HCT116 (cell line): ENCODE data around the gene ZNF474. TPM values are rescaled to one million over a fixed set of nuclear protein-coding genes. Genes with fewer than 3 reads are reported as not detected.

Experiments used
- ATAC-seq: fragments of 200-7000 bp; cut with Tn5 transposase; 2 replicates; pipeline ENCODE4 v1.9.1; 2020; ENCODE audit warnings: mild to moderate bottlenecking, moderate library complexity
- BruUV-seq: library from RNA; stranded (reverse); fragments of 400-500 nt; replicated peaks from 2 replicates; lab custom pipeline; 2021; lab: Mats Ljungman, UMichigan
- CTCF ChIA-PET: fragments of 300-600 bp; sonication (Branson Sonifier 250); formaldehyde crosslinking; loops from one replicate; lab custom pipeline; 2021; ENCODE audit warnings: antibody characterized with exemption; lab: Charles Lee
- POLR2A ChIA-PET: fragments of 300-600, 350-600 bp; sonication (Branson Sonifier 250); formaldehyde crosslinking; loops from one replicate; lab custom pipeline; 2021; ENCODE audit warnings: antibody characterized with exemption; lab: Charles Lee
- RAD21 ChIA-PET, 2 experiments: fragments of 300-600 bp; sonication (Branson Sonifier 250); formaldehyde crosslinking; loops; one replicate each; lab custom pipeline; 2023; ENCODE audit warnings: low total read pairs in 2 of 2; ENCODE audit not compliant: uncharacterized antibody in 2 of 2, unreplicated experiment in 2 of 2, low non-redundant PET in 1 of 2; lab: Charles Lee
- DNase-seq: peaks from one replicate; pipeline ENCODE4 v3.0.0-alpha.2; 2010; ENCODE audit warnings: low read depth, low spot score
- H2AFZ ChIP-seq: fragments of 200-600 bp; shearing (Covaris generic), sonication (generic); 2 replicates; pipeline ENCODE4 v1.6.1; 2017; ENCODE audit warnings: low read depth, mixed run types, mixed read lengths, antibody characterized with exemption, low read length; ENCODE audit not compliant: poor library complexity, severe bottlenecking
- H3K27ac ChIP-seq: 2 replicates; pipeline ENCODE4 v1.5.1; 2012; ENCODE audit warnings: low read depth, low read length
- H3K27me3 ChIP-seq: fragments of 200-600 bp; sonication (generic); 2 replicates; pipeline ENCODE4 v1.6.1; 2016; ENCODE audit warnings: mixed run types, low read length, mixed read lengths; ENCODE audit not compliant: insufficient read depth
- H3K36me3 ChIP-seq, 2 experiments: fragments of 200-500 bp in 1 of 2; fragments of 200-600 bp in 1 of 2; sonication (Bioruptor generic) in 1 of 2; sonication (generic) in 1 of 2; 2 replicates each; pipeline versions ENCODE4 v1.5.1 to v1.6.1; 2014 to 2016; ENCODE audit warnings: low read length in 2 of 2, inconsistent platforms in 1 of 2, mixed read lengths in 1 of 2, mixed run types in 1 of 2; ENCODE audit not compliant: insufficient read depth in 2 of 2, control insufficient read depth in 1 of 2
- H3K4me1 ChIP-seq, 2 experiments: fragments of 200-600 bp in 1 of 2; sonication (generic) in 1 of 2; 2 replicates each; pipeline versions ENCODE4 v1.5.1 to v1.6.1; 2012 to 2017; ENCODE audit warnings: low read length in 2 of 2, inconsistent platforms in 1 of 2, mild to moderate bottlenecking in 1 of 2, mixed read lengths in 1 of 2, mixed run types in 1 of 2, moderate library complexity in 1 of 2; ENCODE audit not compliant: insufficient read depth in 2 of 2, control insufficient read depth in 1 of 2
- H3K4me2 ChIP-seq: fragments of 200-600 bp; sonication (generic); 2 replicates; pipeline ENCODE4 v1.6.1; 2017; ENCODE audit warnings: mixed run types, low read length, mixed read lengths
- H3K4me3 ChIP-seq, 2 experiments: fragments of 200-600 bp in 1 of 2; sonication (generic) in 1 of 2; replicated peaks in 1 of 2; 2 replicates each; pipeline ENCODE4 v1.5.1; 2011 to 2016; ENCODE audit warnings: low read length in 2 of 2, control low read depth in 1 of 2, low read depth in 1 of 2, mild to moderate bottlenecking in 1 of 2, mixed read lengths in 1 of 2, mixed run types in 1 of 2
- H3K79me2 ChIP-seq: fragments of 200-600 bp; sonication (generic); 2 replicates; pipeline ENCODE4 v1.6.1; 2017; ENCODE audit warnings: mild to moderate bottlenecking, mixed run types, low read length, moderate library complexity, mixed read lengths; ENCODE audit not compliant: insufficient read depth
- H3K9ac ChIP-seq: fragments of 200-600 bp; sonication (generic); 2 replicates; pipeline ENCODE4 v1.6.1; 2016; ENCODE audit warnings: low read length, mixed read lengths
- H3K9me2 ChIP-seq: fragments of 200-600 bp; sonication (generic), shearing (Covaris generic); 2 replicates; pipeline ENCODE4 v1.6.1; 2017; ENCODE audit warnings: mixed run types, mild to moderate bottlenecking, moderate library complexity; ENCODE audit not compliant: insufficient read depth
- H3K9me3 ChIP-seq, 2 experiments: fragments of 200-500 bp in 1 of 2; fragments of 200-600 bp in 1 of 2; sonication (Bioruptor generic) in 1 of 2; sonication (generic) in 1 of 2; 2 replicates each; pipeline ENCODE4 v1.6.1; 2014 to 2017; ENCODE audit warnings: low read length in 2 of 2, mixed read lengths in 2 of 2, inconsistent platforms in 1 of 2, low read depth in 1 of 2, mild to moderate bottlenecking in 1 of 2, mixed run types in 1 of 2, moderate library complexity in 1 of 2; ENCODE audit not compliant: control insufficient read depth in 1 of 2, insufficient read depth in 1 of 2
- H4K20me1 ChIP-seq: fragments of 200-600 bp; sonication (generic), shearing (Covaris generic); 2 replicates; pipeline ENCODE4 v1.6.1; 2017; ENCODE audit warnings: mixed run types, mild to moderate bottlenecking, moderate library complexity; ENCODE audit not compliant: insufficient read depth
- ATF3 ChIP-seq: IDR thresholded peaks from 2 replicates; pipeline ENCODE4 v1.6.1; 2012
- EGR1 ChIP-seq: IDR thresholded peaks from 2 replicates; pipeline ENCODE4 v1.6.1; 2012; ENCODE audit warnings: low read depth
- ELF1 ChIP-seq: IDR thresholded peaks from 2 replicates; pipeline ENCODE4 v1.6.1; 2012; ENCODE audit warnings: low read depth, borderline replicate concordance
- FOSL1 ChIP-seq: IDR thresholded peaks from 2 replicates; pipeline ENCODE4 v1.6.1; 2012; ENCODE audit warnings: low read depth
- RAD21 ChIP-seq: IDR thresholded peaks from 2 replicates; pipeline ENCODE4 v1.6.1; 2012; ENCODE audit warnings: low read depth, mild to moderate bottlenecking
- SP1 ChIP-seq: IDR thresholded peaks from 2 replicates; pipeline ENCODE4 v1.6.1; 2012; ENCODE audit warnings: low read depth
- SRF ChIP-seq: IDR thresholded peaks from 2 replicates; pipeline ENCODE4 v1.6.1; 2012; ENCODE audit warnings: low read depth
- ZBTB33 ChIP-seq: IDR thresholded peaks from 2 replicates; pipeline ENCODE4 v1.6.1; 2011; ENCODE audit warnings: mild to moderate bottlenecking, low read length, moderate library complexity; ENCODE audit not compliant: insufficient replicate concordance; ENCODE audit errors: extremely low read depth
- ZNF274 ChIP-seq: fragments of 200-500 bp; sonication (Bioruptor generic); IDR thresholded peaks from 2 replicates; pipeline ENCODE4 v1.6.1; 2014; ENCODE audit warnings: mild to moderate bottlenecking, low read depth, low read length, inconsistent platforms
- intact Hi-C: fragments of 100-400 bp; cut with micrococcal nuclease; formaldehyde crosslinking; loops from 2 replicates; pipeline ENCODE4 v1.10.0; 2022
- total RNA-seq: library from RNA; stranded (reverse); gene quantifications from one replicate; pipeline ENCODE4 v1.2.1, GENCODE V29; 2021; ENCODE audit not compliant: unreplicated experiment

The ZNF474 gene
- total RNA-seq, 1 experiment from 2014 or later, result 0.37 TPM

DNA sequence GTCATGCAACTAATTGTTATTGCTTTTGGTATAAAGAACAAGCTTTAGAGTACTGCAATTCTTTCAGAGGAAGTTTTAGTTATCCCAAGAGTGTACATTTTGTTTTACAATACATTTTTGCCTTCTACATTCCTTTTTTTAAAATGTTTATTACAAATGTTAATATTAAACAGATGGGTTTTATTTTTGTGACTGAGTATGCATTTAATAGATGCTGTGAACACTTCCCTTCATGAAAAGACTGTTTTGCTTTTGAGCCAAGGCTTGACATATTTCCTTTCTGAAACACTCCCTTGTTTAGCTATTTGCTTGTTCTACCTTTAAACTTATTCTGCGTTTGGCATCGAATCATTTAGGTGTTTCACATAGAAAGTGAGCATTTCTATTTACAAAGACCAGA, 14.8 kb upstream of the ZNF474 start:
- no peaks in the 10 kb centered on the region for H3K9me2 ChIP-seq
- DNase-seq (no peak), ATAC-seq (no peak)
- CTCF ChIA-PET, result no interaction called here
- no peaks in the 10 kb centered on the region for H3K27me3 ChIP-seq
- intact Hi-C loops, result no loop called here
- POLR2A ChIA-PET, result no interaction called here
- H3K4me1 ChIP-seq, result no peaks in the 10 kb centered on the region
- no peak overlapping the region for H3K9ac ChIP-seq
- H4K20me1 ChIP-seq, result no peaks in the 10 kb centered on the region
- H3K36me3 ChIP-seq, result no peaks in the 10 kb centered on the region
- no peak overlapping the region for H2AFZ ChIP-seq
- no peaks in the 10 kb centered on the region for H3K79me2 ChIP-seq
- no peak overlapping the region for H3K4me3 ChIP-seq
- no peaks in the 10 kb centered on the region for H3K9me3 ChIP-seq
- no peak for TF ChIP-seq SRF
- no peak for TF ChIP-seq ZBTB33
- TF ChIP-seq EGR1, result no peak
- no peak for TF ChIP-seq ELF1
- no peak for TF ChIP-seq FOSL1
- TF ChIP-seq ATF3, result no peak
- no peak for TF ChIP-seq ZNF274
- no peak for TF ChIP-seq SP1
- no peak for TF ChIP-seq RAD21
- H3K4me2 ChIP-seq, result no peak overlapping the region
- H3K27ac ChIP-seq, result no peak overlapping the region
- RAD21 ChIA-PET, result no interaction called here
- no TSS peak for BruUV-seq
